NT2/D1 (cell line): ENCODE data around the gene ADGRB3.

Experiments used
- SUZ12 ChIP-seq: IDR thresholded peaks from 2 replicates; pipeline ENCODE4 v1.6.1; 2011; ENCODE audit not compliant: insufficient read length, insufficient read depth; ENCODE audit errors: extremely low read depth
- YY1 ChIP-seq: IDR thresholded peaks from 2 replicates; pipeline ENCODE4 v1.6.1; 2011; ENCODE audit not compliant: insufficient read length, insufficient read depth
- ZNF274 ChIP-seq: IDR thresholded peaks from 2 replicates; pipeline ENCODE4 v1.6.1; 2011; ENCODE audit warnings: mild to moderate bottlenecking, low read depth, low read length

DNA sequence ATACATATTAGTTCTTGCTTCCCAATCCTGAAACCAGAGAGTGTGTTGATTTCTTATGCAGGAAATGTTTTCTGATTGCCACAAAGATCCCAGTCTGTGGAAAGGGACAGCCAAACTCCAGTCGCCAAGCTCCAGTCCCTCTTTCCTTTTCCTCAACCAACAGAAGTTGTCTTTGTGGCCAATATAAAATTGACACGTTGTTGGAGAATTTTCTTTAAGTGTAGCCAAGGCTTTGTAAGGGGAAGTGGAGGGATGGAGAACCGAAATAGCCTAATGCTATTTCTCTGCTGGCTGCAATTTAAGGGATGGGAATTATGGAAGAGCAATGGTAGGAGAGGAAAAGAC, 5.4 kb downstream of the ADGRB3 start:
- TF ChIP-seq ZNF274 (no peak), YY1 (no peak), SUZ12 (no peak)
